HG03045 (cell line): Measurements from ENCODE around the gene HNRNPH3.

ENCODE experiments used
- ATAC-seq: cut with Tn5 transposase; IDR thresholded peaks from one replicate; pipeline ENCODE4 v1.9.1; 2021; ENCODE audit warnings: mild to moderate bottlenecking, moderate library complexity; ENCODE audit not compliant: unreplicated experiment

The HNRNPH3 gene

DNA sequence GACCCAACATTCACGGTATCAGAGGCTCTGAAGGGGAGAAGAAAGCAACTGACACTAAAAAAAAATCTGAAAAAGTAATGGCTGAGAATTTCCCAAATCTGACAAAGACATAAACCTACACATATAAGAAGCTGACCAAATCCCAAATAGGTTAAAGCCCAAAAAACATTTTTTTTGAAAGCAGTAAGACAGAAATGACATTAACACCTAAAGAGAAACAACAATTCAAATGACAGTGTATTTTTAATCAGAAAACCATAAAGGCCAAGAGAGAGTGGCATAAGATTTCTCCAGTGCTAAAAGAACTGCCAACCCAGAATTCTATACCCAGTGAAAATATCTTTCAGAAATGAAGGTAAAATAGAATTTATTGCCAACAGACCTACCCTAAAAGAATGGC lies 39.7 kb downstream of the HNRNPH3 start:
- no peak for ATAC-seq

DNA sequence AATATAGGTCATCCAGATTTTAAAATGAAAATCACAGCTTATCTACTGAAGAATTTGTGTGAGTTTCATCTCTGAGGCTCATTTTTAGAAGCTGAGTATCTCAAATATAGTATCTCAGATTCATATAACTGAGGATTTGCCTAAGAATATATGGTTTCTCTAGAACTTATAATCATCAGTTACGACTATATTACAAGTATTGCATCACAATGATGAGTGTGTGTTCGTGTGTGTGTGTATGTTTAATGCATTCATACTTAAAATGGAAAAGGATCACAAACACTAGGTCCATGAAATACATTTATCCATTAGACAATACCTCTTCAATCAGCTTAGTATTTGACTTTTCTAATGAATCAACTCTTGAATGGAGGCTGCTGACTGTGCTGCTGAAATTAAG lies 53.9 kb downstream of the HNRNPH3 start:
- no peak for ATAC-seq
